ENCODE results near the gene MYO9B. TPM values are rescaled to one million over a fixed set of nuclear protein-coding genes. Genes with fewer than 3 reads are reported as not detected.

The MYO9B gene
- total RNA-seq, 1 experiment from 2014 or later: 58.6 TPM

- H3K36me3 Mint-ChIP-seq (ENCODE audit: insufficient read depth in 1 of 3, low read depth in 3 of 3): peaks cover 46 to 50% (median 49%) of the 10 kb centered on the region in 3 experiments
- no CpG with 5 or more reads among the region's 23 CpGs for WGBS (ENCODE audit: extremely low coverage, insufficient read length, low lambda C conversion rate)
- TF ChIP-seq CTCF (conservative IDR thresholded peaks at IDR 0.05): no peak
Observed at GRCh38 chr19:17195106-17195505, 119.5 kb downstream of the MYO9B start.

More at GRCh38 chr19:17195106-17195505, 119.5 kb downstream of the MYO9B start:
- no peaks in the 10 kb centered on the region for H3K4me1 Mint-ChIP-seq
- Histone ChIP-seq H4K20me1 (ENCODE audit: control insufficient read depth, insufficient read depth, insufficient read length) (peaks cover 4% of the 10 kb centered on the region), H4K8ac (replicated peaks; ENCODE audit: insufficient read length, low read depth, low read length) (no peak overlapping the region), H2AFZ (ENCODE audit: low read length) (no peak overlapping the region), H3K18ac (ENCODE audit: insufficient read length, low read depth, low read length) (no peak overlapping the region), H4K91ac (ENCODE audit: insufficient read length, low read depth, low read length) (no peak overlapping the region), H4K5ac (ENCODE audit: insufficient read length, low read depth, low read length) (no peak overlapping the region), H3K23me2 (ENCODE audit: insufficient read length, low read depth, low read length, poor library complexity, severe bottlenecking) (no peaks in the 10 kb centered on the region), H2BK120ac (ENCODE audit: low read depth, low read length, poor library complexity, severe bottlenecking) (no peak overlapping the region), H3T11ph (ENCODE audit: low read length) (no peak overlapping the region), H2BK5ac (ENCODE audit: insufficient read length, low read length) (no peak overlapping the region), H3K56ac (ENCODE audit: insufficient read length, low read depth, low read length) (no peak overlapping the region), H2AK5ac (ENCODE audit: insufficient read length, low read length) (no peak overlapping the region), H3K4me1 (ENCODE audit: insufficient read depth, low read length) (no peaks in the 10 kb centered on the region), H3K27me3 (ENCODE audit: insufficient read depth, low read length) (no peaks in the 10 kb centered on the region), H3K27ac (ENCODE audit: insufficient read length, low read depth, low read length) (no peak overlapping the region), H3K9me3 (ENCODE audit: control insufficient read depth, low read depth, low read length) (no peaks in the 10 kb centered on the region), H3K79me1 (ENCODE audit: insufficient read depth, low read depth, low read length, poor library complexity, severe bottlenecking) (no peaks in the 10 kb centered on the region), H3K23ac (ENCODE audit: insufficient read length, low read depth, low read length) (no peak overlapping the region), H2BK20ac (ENCODE audit: low read depth, low read length, poor library complexity, severe bottlenecking) (no peak overlapping the region), H2BK15ac (ENCODE audit: low read depth, low read length) (no peak overlapping the region), H3K9ac (ENCODE audit: extremely low read depth, insufficient read length, low read length) (no peak overlapping the region), H3K14ac (ENCODE audit: insufficient read depth, low read length) (no peak overlapping the region), H3K4me2 (ENCODE audit: insufficient read depth, insufficient read length, low read length) (no peak overlapping the region), H2BK12ac (ENCODE audit: insufficient read length, low read depth, low read length) (no peak overlapping the region), H3K79me2 (ENCODE audit: insufficient read depth, low read length) (no peaks in the 10 kb centered on the region), H3K4ac (ENCODE audit: low read depth, low read length) (no peak overlapping the region)
- H3K27ac Mint-ChIP-seq: no peak overlapping the region
- no peak overlapping the region for H3K4me3 Mint-ChIP-seq
- DNase-seq: no peak
- H3K27me3 Mint-ChIP-seq (ENCODE audit: low read depth): no peaks in the 10 kb centered on the region
- H3K9me3 Mint-ChIP-seq: no peaks in the 10 kb centered on the region
